Vagina (tissue), 2 donors: ENCODE measurements around the gene ATG2B. TPM values are rescaled to one million over a fixed set of nuclear protein-coding genes. Genes with fewer than 3 reads are reported as not detected.

Source experiments
- DNase-seq, 2 donors: peaks; one replicate each; pipeline ENCODE4 v3.0.0-alpha.2; 2017; ENCODE audit errors: extremely low spot score in 2 of 2
- H3K27ac ChIP-seq: fragments of 200-600 bp; sonication (generic); one replicate; pipeline ENCODE4 v1.5.1; 2019
- H3K27me3 ChIP-seq: fragments of 200-600 bp; sonication (generic); one replicate; pipeline ENCODE4 v1.5.1; 2019
- H3K36me3 ChIP-seq, 2 donors: fragments of 200-600 bp; sonication (generic); one replicate each; pipeline ENCODE4 v1.5.1; 2017 to 2019
- H3K4me1 ChIP-seq: fragments of 200-600 bp; sonication (generic); one replicate; pipeline ENCODE4 v1.5.1; 2019
- H3K4me3 ChIP-seq, 2 donors: fragments of 200-600 bp; sonication (generic); 1 replicate in 1 of 2; 2 replicates in 1 of 2; pipeline ENCODE4 v1.5.1; 2016 to 2019
- H3K9me3 ChIP-seq: fragments of 200-600 bp; sonication (generic); one replicate; pipeline ENCODE4 v1.5.1; 2019
- CTCF ChIP-seq, 3 experiments: fragments of 450-650 bp in 2 of 3; fragments of 200-600 bp in 1 of 3; sonication (generic) in 1 of 3; IDR thresholded peaks; one replicate each; pipeline ENCODE4 v1.5.1; 2017 to 2019; ENCODE audit warnings: antibody characterized with exemption in 3 of 3, mild to moderate bottlenecking in 2 of 3, moderate library complexity in 2 of 3
- POLR2A ChIP-seq, 2 donors: fragments of 450-650 bp; IDR thresholded peaks; one replicate each; pipeline ENCODE4 v1.6.1; 2017; ENCODE audit warnings: antibody characterized with exemption in 2 of 2, mild to moderate bottlenecking in 2 of 2, moderate library complexity in 2 of 2
- POLR2AphosphoS5 ChIP-seq, 2 donors: sonication (generic); formaldehyde crosslinking; IDR thresholded peaks; one replicate each; pipeline ENCODE4 v1.9.0; 2017; ENCODE audit warnings: antibody characterized with exemption in 2 of 2, mild to moderate bottlenecking in 2 of 2, low read depth in 1 of 2; ENCODE audit not compliant: insufficient read depth in 1 of 2
- intact Hi-C: fragments of 100-400 bp; cut with DNase I; formaldehyde crosslinking; loops from one replicate; pipeline ENCODE4 v1.15.1; 2023
- total RNA-seq: library from RNA; depleted of rRNA; stranded (reverse); fragments of >200 nt; gene quantifications from one replicate; pipeline ENCODE4 v1.2.3, GENCODE V29; 2016

ATG2B gene
- total RNA-seq, 1 donor from 2014 or later, result 32.2 TPM

- Histone ChIP-seq H3K4me3 (no peak overlapping the region), H3K27ac (no peak overlapping the region), H3K36me3 (peaks cover 0 to 71% of the 10 kb centered on the region in 2 donors), H3K9me3 (no peaks in the 10 kb centered on the region), H3K4me1 (no peaks in the 10 kb centered on the region), H3K27me3 (no peaks in the 10 kb centered on the region)
- intact Hi-C loops, result no loop called here
- DNase-seq, result no peak
- no peak for TF ChIP-seq CTCF (IDR thresholded peaks at IDR 0.05)
- TF ChIP-seq POLR2A (IDR thresholded peaks at IDR 0.05), result no peak
- TF ChIP-seq POLR2AphosphoS5 (IDR thresholded peaks at IDR 0.05; ENCODE audit: insufficient read depth in 1 of 2, low read depth in 1 of 2), result no peak
These were observed 55.7 kb downstream of the ATG2B start for GRCh38 chr14:96307434-96307833.

- Histone ChIP-seq H3K9me3 (no peaks in the 10 kb centered on the region), H3K4me1 (no peaks in the 10 kb centered on the region), H3K36me3 (peaks cover 0 to 70% of the 10 kb centered on the region in 2 donors), H3K27ac (no peak overlapping the region), H3K4me3 (no peak overlapping the region), H3K27me3 (no peaks in the 10 kb centered on the region)
- DNase-seq, result no peak
- intact Hi-C loops, result no loop called here
- TF ChIP-seq CTCF (IDR thresholded peaks at IDR 0.05) (no peak), POLR2A (IDR thresholded peaks at IDR 0.05) (no peak), POLR2AphosphoS5 (IDR thresholded peaks at IDR 0.05; ENCODE audit: insufficient read depth in 1 of 2, low read depth in 1 of 2) (no peak)
These were observed 58.2 kb downstream of the ATG2B start for GRCh38 chr14:96304956-96305355.

- Histone ChIP-seq H3K4me3 (no peak overlapping the region), H3K9me3 (no peaks in the 10 kb centered on the region), H3K27me3 (no peaks in the 10 kb centered on the region), H3K36me3 (peaks cover 0 to 60% of the 10 kb centered on the region in 2 donors), H3K4me1 (no peaks in the 10 kb centered on the region), H3K27ac (no peak overlapping the region)
- no peak for TF ChIP-seq POLR2AphosphoS5 (IDR thresholded peaks at IDR 0.05; ENCODE audit: insufficient read depth in 1 of 2, low read depth in 1 of 2)
- no peak for TF ChIP-seq POLR2A (IDR thresholded peaks at IDR 0.05)
- no peak for TF ChIP-seq CTCF (IDR thresholded peaks at IDR 0.05)
- DNase-seq, result no peak
- intact Hi-C loops, result no loop called here
These were observed 59.2 kb downstream of the ATG2B start for GRCh38 chr14:96303981-96304380.

- H3K4me1 ChIP-seq, result no peaks in the 10 kb centered on the region
- H3K27ac ChIP-seq, result no peak overlapping the region
- intact Hi-C loops, result loop anchor here (10.0 kb wide), 1 partner anchor 125 kb away; no protein-coding TSS in a partner anchor
- H3K9me3 ChIP-seq, result no peaks in the 10 kb centered on the region
- H3K36me3 ChIP-seq, result peaks cover 0 to 40% of the 10 kb centered on the region in 2 donors
- DNase-seq, result no peak
- TF ChIP-seq CTCF (IDR thresholded peaks at IDR 0.05) (no peak), POLR2A (IDR thresholded peaks at IDR 0.05) (no peak), POLR2AphosphoS5 (IDR thresholded peaks at IDR 0.05; ENCODE audit: insufficient read depth in 1 of 2, low read depth in 1 of 2) (no peak)
- H3K27me3 ChIP-seq, result no peaks in the 10 kb centered on the region
- H3K4me3 ChIP-seq, result no peak overlapping the region
These were observed 63.7 kb downstream of the ATG2B start for GRCh38 chr14:96299441-96299840.

GRCh38 chr14:96297997-96298515 lies 65.1 kb downstream of the ATG2B start:
- no peak for TF ChIP-seq CTCF (IDR thresholded peaks at IDR 0.05)
- no peak for TF ChIP-seq POLR2A (IDR thresholded peaks at IDR 0.05)
- TF ChIP-seq POLR2AphosphoS5 (IDR thresholded peaks at IDR 0.05; ENCODE audit: insufficient read depth in 1 of 2, low read depth in 1 of 2), result no peak
- Histone ChIP-seq H3K4me3 (no peak overlapping the region), H3K36me3 (peaks cover 0 to 31% of the 10 kb centered on the region in 2 donors), H3K9me3 (no peaks in the 10 kb centered on the region), H3K27me3 (no peaks in the 10 kb centered on the region), H3K4me1 (no peaks in the 10 kb centered on the region), H3K27ac (no peak overlapping the region)
- intact Hi-C loops, result loop anchor here (10.0 kb wide), 1 partner anchor 127 kb away; no protein-coding TSS in a partner anchor
- no peak for DNase-seq
